ENCODE measurements around the gene MLNR. TPM values are rescaled to one million over a fixed set of nuclear protein-coding genes. Genes with fewer than 3 reads are reported as not detected.

Gene MLNR, protein sequence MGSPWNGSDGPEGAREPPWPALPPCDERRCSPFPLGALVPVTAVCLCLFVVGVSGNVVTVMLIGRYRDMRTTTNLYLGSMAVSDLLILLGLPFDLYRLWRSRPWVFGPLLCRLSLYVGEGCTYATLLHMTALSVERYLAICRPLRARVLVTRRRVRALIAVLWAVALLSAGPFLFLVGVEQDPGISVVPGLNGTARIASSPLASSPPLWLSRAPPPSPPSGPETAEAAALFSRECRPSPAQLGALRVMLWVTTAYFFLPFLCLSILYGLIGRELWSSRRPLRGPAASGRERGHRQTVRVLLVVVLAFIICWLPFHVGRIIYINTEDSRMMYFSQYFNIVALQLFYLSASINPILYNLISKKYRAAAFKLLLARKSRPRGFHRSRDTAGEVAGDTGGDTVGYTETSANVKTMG
- polyA plus RNA-seq (2013, experiment 1 of 2), result not detected
- not detected for polyA plus RNA-seq (2013, experiment 2 of 2)

DNA sequence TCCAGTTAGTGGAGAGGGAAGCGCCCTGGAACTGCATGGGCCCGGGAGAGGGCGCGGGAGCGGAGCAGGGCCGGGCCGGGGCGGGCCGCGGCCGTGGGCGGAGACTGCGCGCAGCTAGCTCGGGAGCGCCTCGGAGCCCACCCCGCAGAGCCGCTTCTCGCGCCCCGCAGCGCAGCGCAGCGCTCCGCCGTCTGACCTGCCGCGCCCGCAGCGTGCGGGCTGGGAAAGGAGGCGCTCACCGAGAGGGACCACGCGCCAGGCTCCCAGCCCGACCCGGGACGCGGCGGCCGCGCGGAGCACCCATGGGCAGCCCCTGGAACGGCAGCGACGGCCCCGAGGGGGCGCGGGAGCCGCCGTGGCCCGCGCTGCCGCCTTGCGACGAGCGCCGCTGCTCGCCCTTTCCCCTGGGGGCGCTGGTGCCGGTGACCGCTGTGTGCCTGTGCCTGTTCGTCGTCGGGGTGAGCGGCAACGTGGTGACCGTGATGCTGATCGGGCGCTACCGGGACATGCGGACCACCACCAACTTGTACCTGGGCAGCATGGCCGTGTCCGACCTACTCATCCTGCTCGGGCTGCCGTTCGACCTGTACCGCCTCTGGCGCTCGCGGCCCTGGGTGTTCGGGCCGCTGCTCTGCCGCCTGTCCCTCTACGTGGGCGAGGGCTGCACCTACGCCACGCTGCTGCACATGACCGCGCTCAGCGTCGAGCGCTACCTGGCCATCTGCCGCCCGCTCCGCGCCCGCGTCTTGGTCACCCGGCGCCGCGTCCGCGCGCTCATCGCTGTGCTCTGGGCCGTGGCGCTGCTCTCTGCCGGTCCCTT is at the start of gene MLNR:
Gene MLNR, plus strand, starts transcription at position 303 of the 820 bp plus-strand sequence. Its CDS starts 0 bp downstream, at position 303.
- H2BK5ac ChIP-seq (ENCODE audit: low read depth, low read length, poor library complexity, severe bottlenecking), result no peak within 1 kb of the TSS
- peak within 1 kb of the TSS; percentile 31 for H4K8ac ChIP-seq (ENCODE audit: low read length)
- no peak within 1 kb of the TSS for H2AK5ac ChIP-seq (ENCODE audit: low read length, severe bottlenecking)
- H3K4me3 ChIP-seq (ENCODE audit: insufficient read depth in 1 of 2, low read depth in 1 of 2, low read length in 2 of 2), result peak within 1 kb of the TSS; percentile 49 to 54
- peaks cover 0 to 4% of the 10 kb centered on the region in 2 experiments for H3K36me3 ChIP-seq (ENCODE audit: control insufficient read depth in 1 of 2, insufficient read depth in 2 of 2, low read depth in 1 of 2, low read length in 2 of 2)
- H2BK120ac ChIP-seq (ENCODE audit: low read depth, low read length), result no peak within 1 kb of the TSS
- peak; percentile 29 for DNase-seq
- H3K18ac ChIP-seq (ENCODE audit: low read depth in 1 of 2, low read length in 2 of 2), result peak within 1 kb of the TSS in 1 of 2 experiments; percentile 28
- peaks cover 78 to 80% of the 10 kb centered on the region in 2 experiments for H3K27me3 ChIP-seq (ENCODE audit: control insufficient read depth in 1 of 2, insufficient read depth in 1 of 2, low read length in 2 of 2)
- no peak within 1 kb of the TSS for H3K4ac ChIP-seq (ENCODE audit: low read depth in 1 of 2, low read length in 2 of 2)
- no peak within 1 kb of the TSS for H3K14ac ChIP-seq (ENCODE audit: low read length in 2 of 2)
- H2BK15ac ChIP-seq (ENCODE audit: low read depth, poor library complexity, severe bottlenecking), result no peak within 1 kb of the TSS
- no peaks in the 10 kb centered on the region for H3K79me1 ChIP-seq (replicated peaks; ENCODE audit: low read length, poor library complexity, severe bottlenecking)
- H3K27ac ChIP-seq (ENCODE audit: low read length, poor library complexity, severe bottlenecking), result no peak within 1 kb of the TSS
- no peak within 1 kb of the TSS for H4K91ac ChIP-seq (ENCODE audit: low read length)
- H3K4me1 ChIP-seq (ENCODE audit: control insufficient read depth, insufficient read depth, low read depth, low read length), result peaks cover 20% of the 10 kb centered on the region
- no peaks in the 10 kb centered on the region for H3K9me3 ChIP-seq (ENCODE audit: control insufficient read depth, low read length)
- H2BK12ac ChIP-seq (ENCODE audit: low read length in 2 of 2), result no peak within 1 kb of the TSS
- H2AFZ ChIP-seq (ENCODE audit: low read depth, low read length), result peak within 1 kb of the TSS; percentile 67
- peak within 1 kb of the TSS; percentile 82 for H3K4me2 ChIP-seq (ENCODE audit: low read length, poor library complexity, severe bottlenecking)
- H3K9ac ChIP-seq (ENCODE audit: low read length), result no peak within 1 kb of the TSS
- H3K23ac ChIP-seq (ENCODE audit: low read length in 2 of 2), result peak within 1 kb of the TSS in 1 of 2 experiments; percentile 91
- 5% methylated on average over 87 of the region's 111 CpGs for WGBS

DNA sequence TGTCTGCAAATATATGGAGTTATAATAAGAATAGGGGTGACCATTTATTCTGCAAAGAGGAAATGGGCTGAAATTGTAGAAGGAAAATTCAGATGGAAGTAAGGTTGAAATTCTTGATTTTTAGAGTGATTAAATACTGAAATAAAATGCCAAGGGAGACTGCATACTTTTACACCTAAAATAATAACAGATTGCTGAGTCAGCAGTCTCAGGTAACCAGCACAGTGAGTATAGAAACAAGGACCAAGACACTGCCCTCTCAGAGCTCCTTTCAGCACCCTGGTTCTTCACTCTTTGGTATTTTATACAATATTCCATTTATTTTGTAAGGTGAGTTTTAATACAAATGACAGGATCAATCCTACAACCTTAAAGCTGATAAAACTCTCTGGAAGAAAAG is 48.8 kb upstream of the MLNR start:
- H3K4me3 ChIP-seq (ENCODE audit: insufficient read depth in 1 of 2, low read depth in 1 of 2, low read length in 2 of 2), result no peak overlapping the region
- H2AFZ ChIP-seq (ENCODE audit: low read depth, low read length), result no peak overlapping the region
- no peak overlapping the region for H2BK12ac ChIP-seq (ENCODE audit: low read length in 2 of 2)
- no peak overlapping the region for H3K23ac ChIP-seq (ENCODE audit: low read length in 2 of 2)
- H3K79me1 ChIP-seq (replicated peaks; ENCODE audit: low read length, poor library complexity, severe bottlenecking), result peaks cover 20% of the 10 kb centered on the region
- H2BK5ac ChIP-seq (ENCODE audit: low read depth, low read length, poor library complexity, severe bottlenecking), result no peak overlapping the region
- DNase-seq, result no peak
- H3K4me2 ChIP-seq (ENCODE audit: low read length, poor library complexity, severe bottlenecking), result no peak overlapping the region
- no peak overlapping the region for H3K9ac ChIP-seq (ENCODE audit: low read length)
- H4K91ac ChIP-seq (ENCODE audit: low read length), result no peak overlapping the region
- H3K27ac ChIP-seq (ENCODE audit: low read length, poor library complexity, severe bottlenecking), result no peak overlapping the region
- no peak overlapping the region for H2BK15ac ChIP-seq (ENCODE audit: low read depth, poor library complexity, severe bottlenecking)
- H4K8ac ChIP-seq (ENCODE audit: low read length), result no peak overlapping the region
- no peaks in the 10 kb centered on the region for H3K27me3 ChIP-seq (ENCODE audit: control insufficient read depth in 1 of 2, insufficient read depth in 1 of 2, low read length in 2 of 2)
- no peak overlapping the region for H3K14ac ChIP-seq (ENCODE audit: low read length in 2 of 2)
- peaks cover 3 to 89% of the 10 kb centered on the region in 2 experiments for H3K36me3 ChIP-seq (ENCODE audit: control insufficient read depth in 1 of 2, insufficient read depth in 2 of 2, low read depth in 1 of 2, low read length in 2 of 2)
- no peak overlapping the region for H2AK5ac ChIP-seq (ENCODE audit: low read length, severe bottlenecking)
- no peaks in the 10 kb centered on the region for H3K4me1 ChIP-seq (ENCODE audit: control insufficient read depth, insufficient read depth, low read depth, low read length)
- no peak overlapping the region for H3K4ac ChIP-seq (ENCODE audit: low read depth in 1 of 2, low read length in 2 of 2)
- no peak overlapping the region for H3K18ac ChIP-seq (ENCODE audit: low read depth in 1 of 2, low read length in 2 of 2)
- no peak overlapping the region for H2BK120ac ChIP-seq (ENCODE audit: low read depth, low read length)
- H3K9me3 ChIP-seq (ENCODE audit: control insufficient read depth, low read length), result no peaks in the 10 kb centered on the region

GRCh38 chr13:49183672-49184325 is 36.3 kb upstream of the MLNR start:
- H3K79me1 ChIP-seq (replicated peaks; ENCODE audit: low read length, poor library complexity, severe bottlenecking), result peaks cover 13% of the 10 kb centered on the region
- no peak overlapping the region for H4K91ac ChIP-seq (ENCODE audit: low read length)
- no peak overlapping the region for H3K4ac ChIP-seq (ENCODE audit: low read depth in 1 of 2, low read length in 2 of 2)
- no peak for DNase-seq
- H2BK12ac ChIP-seq (ENCODE audit: low read length in 2 of 2), result no peak overlapping the region
- peaks cover 3 to 92% of the 10 kb centered on the region in 2 experiments for H3K36me3 ChIP-seq (ENCODE audit: control insufficient read depth in 1 of 2, insufficient read depth in 2 of 2, low read depth in 1 of 2, low read length in 2 of 2)
- H3K27me3 ChIP-seq (ENCODE audit: control insufficient read depth in 1 of 2, insufficient read depth in 1 of 2, low read length in 2 of 2), result no peaks in the 10 kb centered on the region
- no peak overlapping the region for H3K14ac ChIP-seq (ENCODE audit: low read length in 2 of 2)
- H2BK15ac ChIP-seq (ENCODE audit: low read depth, poor library complexity, severe bottlenecking), result no peak overlapping the region
- peaks cover 2% of the 10 kb centered on the region for H3K4me1 ChIP-seq (ENCODE audit: control insufficient read depth, insufficient read depth, low read depth, low read length)
- no peak overlapping the region for H2AK5ac ChIP-seq (ENCODE audit: low read length, severe bottlenecking)
- no peak overlapping the region for H3K9ac ChIP-seq (ENCODE audit: low read length)
- H2AFZ ChIP-seq (ENCODE audit: low read depth, low read length), result no peak overlapping the region
- H3K9me3 ChIP-seq (ENCODE audit: control insufficient read depth, low read length), result no peaks in the 10 kb centered on the region
- H2BK5ac ChIP-seq (ENCODE audit: low read depth, low read length, poor library complexity, severe bottlenecking), result no peak overlapping the region
- H3K4me2 ChIP-seq (ENCODE audit: low read length, poor library complexity, severe bottlenecking), result no peak overlapping the region
- H3K18ac ChIP-seq (ENCODE audit: low read depth in 1 of 2, low read length in 2 of 2), result no peak overlapping the region
- H3K4me3 ChIP-seq (ENCODE audit: insufficient read depth in 1 of 2, low read depth in 1 of 2, low read length in 2 of 2), result no peak overlapping the region
- H2BK120ac ChIP-seq (ENCODE audit: low read depth, low read length), result no peak overlapping the region
- no peak overlapping the region for H4K8ac ChIP-seq (ENCODE audit: low read length)
- H3K27ac ChIP-seq (ENCODE audit: low read length, poor library complexity, severe bottlenecking), result no peak overlapping the region
- WGBS, result 80% methylated on average over 1 of the region's 1 CpG
- H3K23ac ChIP-seq (ENCODE audit: low read length in 2 of 2), result no peak overlapping the region
